K562 (cell line): ENCODE data around the gene LZTS3. TPM values are rescaled to one million over a fixed set of nuclear protein-coding genes. Genes with fewer than 3 reads are reported as not detected.

Experiments
- CBX1 ChIP-seq: sonication (generic); IDR thresholded peaks from 2 replicates; pipeline ENCODE4 v1.6.1; 2016; ENCODE audit warnings: antibody characterized with exemption, low read depth, mild to moderate bottlenecking
- JUN ChIP-seq, 2 experiments: sonication (generic) in 1 of 2; formaldehyde crosslinking in 1 of 2; IDR thresholded peaks; 2 replicates each; pipeline versions ENCODE4 v1.6.1 to v1.8.0; 2012 to 2022; ENCODE audit warnings: borderline replicate concordance in 2 of 2, mild to moderate bottlenecking in 2 of 2, improper control_type of control experiment in 1 of 2, low read depth in 1 of 2, low read length in 1 of 2, missing genetic modification reagents in 1 of 2
- KDM4B ChIP-seq, 2 experiments: fragments of 450-650 bp in 1 of 2; sonication (generic) in 1 of 2; IDR thresholded peaks; 2 replicates each; pipeline ENCODE4 v1.6.1; 2016 to 2017; ENCODE audit warnings: borderline replicate concordance in 2 of 2, antibody characterized with exemption in 1 of 2, low read depth in 1 of 2, mild to moderate bottlenecking in 1 of 2
- MIER1 ChIP-seq: fragments of 450-650 bp; IDR thresholded peaks from 2 replicates; pipeline ENCODE4 v1.6.1; 2016; ENCODE audit warnings: antibody characterized with exemption, mild to moderate bottlenecking, low read depth
- NBN ChIP-seq: fragments of 450-650 bp; IDR thresholded peaks from 2 replicates; pipeline ENCODE4 v1.6.1; 2016; ENCODE audit warnings: low read depth, mild to moderate bottlenecking
- NFXL1 ChIP-seq: fragments of 450-650 bp; formaldehyde crosslinking; IDR thresholded peaks from 2 replicates; pipeline ENCODE4 v1.4.0; 2021; ENCODE audit warnings: mild to moderate bottlenecking
- PTRF ChIP-seq: fragments of 450-650 bp; IDR thresholded peaks from 2 replicates; pipeline ENCODE4 v1.6.1; 2016; ENCODE audit warnings: mild to moderate bottlenecking, missing genetic modification characterization, missing compliant biosample characterization
- PURB ChIP-seq: sonication (generic); formaldehyde crosslinking; IDR thresholded peaks from 2 replicates; pipeline ENCODE4 v1.9.0; 2021; ENCODE audit warnings: low read depth, mild to moderate bottlenecking, missing genetic modification reagents
- XRCC5 ChIP-seq: fragments of 200-400 bp; formaldehyde crosslinking; IDR thresholded peaks from 2 replicates; pipeline ENCODE4 v1.6.1; 2017; ENCODE audit warnings: low read depth, mild to moderate bottlenecking, low read length
- ZNF263 ChIP-seq: sonication (generic); formaldehyde crosslinking; IDR thresholded peaks from 2 replicates; pipeline ENCODE4 v1.8.0; 2022; ENCODE audit warnings: mild to moderate bottlenecking, missing genetic modification reagents, borderline replicate concordance
- ZNF444 ChIP-seq: fragments of 250-450 bp; sonication (Bioruptor Pico); IDR thresholded peaks from 2 replicates; pipeline ENCODE4 v1.4.0; 2020; ENCODE audit warnings: mild to moderate bottlenecking, moderate library complexity
- polyA plus RNA-seq, 8 experiments: library from polyadenylated mRNA; depleted of rRNA in 4 of 8; stranded (reverse) in 5 of 8; unstranded in 3 of 8; fragments of >200 nt; fragmentation: Nextera tagmentation in 2 of 8; fragmentation: Illumina TruSeq in 1 of 8; extraction: Ambion mirVana in 2 of 8; extraction: Trizol in 1 of 8; gene quantifications; 2 replicates each; pipeline versions ENCODE4 v1.2.1 to v1.2.3, GENCODE V29; 2011 to 2014; ENCODE audit warnings: inconsistent platforms in 1 of 8, missing spikeins in 1 of 8
- total RNA-seq, 7 experiments: library from RNA; depleted of rRNA in 6 of 7; stranded (reverse); fragments of >200 nt in 6 of 7; fragmentation: Illumina TruSeq in 2 of 7; extraction: Trizol in 2 of 7; gene quantifications; 2 replicates each; pipeline versions ENCODE4 v1.2.1 to v1.2.3, GENCODE V29; 2011 to 2021; ENCODE audit warnings: low replicate concordance in 1 of 7
- TF ChIP-seq, protein P1 (sequence below): fragments of 450-650 bp; formaldehyde crosslinking; conservative IDR thresholded peaks from 2 replicates; pipeline ENCODE4 v1.4.0; 2022; ENCODE audit warnings: mild to moderate bottlenecking, missing genetic modification characterization
- TF ChIP-seq, protein P2 (sequence below): fragments of 450-650 bp; IDR thresholded peaks from 2 replicates; pipeline ENCODE4 v1.6.1; 2016; ENCODE audit warnings: low read depth

Gene LZTS3
- total and polyA plus RNA-seq, 9 of the 15 experiments (the other 6 are each of a cell fraction or from before 2014, with no cell fraction given) = 0.07 to 2.9 (median 2.0) TPM

DNA sequence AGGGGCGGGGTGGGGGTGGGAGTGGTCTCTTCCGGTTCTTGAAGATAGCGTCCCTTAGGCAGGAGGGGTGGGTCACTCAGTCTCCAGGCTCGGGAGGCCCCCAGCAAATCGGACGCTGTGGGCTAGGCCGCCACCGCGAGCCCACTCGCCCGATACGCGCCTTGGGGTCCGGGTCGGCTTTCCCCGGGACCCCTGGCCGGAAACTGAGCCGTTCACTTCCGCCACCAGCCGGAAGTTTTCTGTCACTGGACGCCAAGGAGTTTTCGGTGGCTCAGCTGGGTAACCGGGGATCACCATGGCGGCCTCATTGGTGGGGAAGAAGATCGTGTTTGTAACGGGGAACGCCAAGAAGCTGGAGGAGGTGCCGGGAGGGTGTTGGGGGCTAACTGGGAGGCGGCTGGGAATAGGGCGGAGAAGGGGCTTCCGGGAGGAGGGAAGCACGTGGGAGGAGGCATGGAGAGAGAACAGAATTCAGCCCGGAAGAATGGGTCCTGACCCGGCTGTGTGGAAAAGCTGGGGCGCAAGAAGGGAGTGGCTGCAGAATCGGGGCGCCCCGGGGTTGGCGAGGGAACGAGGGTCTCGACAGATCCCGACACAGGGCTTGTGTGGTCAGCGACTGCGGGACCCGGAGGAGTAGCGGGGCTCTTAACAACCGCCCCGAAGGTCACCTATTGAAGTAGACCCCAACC is 36.1 kb upstream of the LZTS3 start, which contains the start of gene ITPA (continued):
- TF ChIP-seq, protein P1, sequence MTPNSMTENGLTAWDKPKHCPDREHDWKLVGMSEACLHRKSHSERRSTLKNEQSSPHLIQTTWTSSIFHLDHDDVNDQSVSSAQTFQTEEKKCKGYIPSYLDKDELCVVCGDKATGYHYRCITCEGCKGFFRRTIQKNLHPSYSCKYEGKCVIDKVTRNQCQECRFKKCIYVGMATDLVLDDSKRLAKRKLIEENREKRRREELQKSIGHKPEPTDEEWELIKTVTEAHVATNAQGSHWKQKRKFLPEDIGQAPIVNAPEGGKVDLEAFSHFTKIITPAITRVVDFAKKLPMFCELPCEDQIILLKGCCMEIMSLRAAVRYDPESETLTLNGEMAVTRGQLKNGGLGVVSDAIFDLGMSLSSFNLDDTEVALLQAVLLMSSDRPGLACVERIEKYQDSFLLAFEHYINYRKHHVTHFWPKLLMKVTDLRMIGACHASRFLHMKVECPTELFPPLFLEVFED (CRISPR knock-in tag) = no peak
- TF ChIP-seq PTRF (tag) (no peak), JUN (IDR thresholded peaks at IDR 0.05; ENCODE audit: borderline replicate concordance, low read depth, low read length) (no peak), JUN (CRISPR knock-in tag; IDR thresholded peaks at IDR 0.05; ENCODE audit: borderline replicate concordance) (no peak), ZNF444 (CRISPR knock-in tag) (no peak), CBX1 (no peak), ZNF263 (peak; percentile 56; the same call in 1 of the 2 replicates), KDM4B (IDR thresholded peaks at IDR 0.05; ENCODE audit: borderline replicate concordance in 2 of 2, low read depth in 1 of 2) (peak in 1 of 2 experiments; percentile 36; a peak in 1 of 4 replicates), XRCC5 (no peak), NBN (no peak), PURB (CRISPR knock-in tag) (no peak), NFXL1 (CRISPR knock-in tag) (no peak), MIER1 (no peak)
- TF ChIP-seq, protein P2, sequence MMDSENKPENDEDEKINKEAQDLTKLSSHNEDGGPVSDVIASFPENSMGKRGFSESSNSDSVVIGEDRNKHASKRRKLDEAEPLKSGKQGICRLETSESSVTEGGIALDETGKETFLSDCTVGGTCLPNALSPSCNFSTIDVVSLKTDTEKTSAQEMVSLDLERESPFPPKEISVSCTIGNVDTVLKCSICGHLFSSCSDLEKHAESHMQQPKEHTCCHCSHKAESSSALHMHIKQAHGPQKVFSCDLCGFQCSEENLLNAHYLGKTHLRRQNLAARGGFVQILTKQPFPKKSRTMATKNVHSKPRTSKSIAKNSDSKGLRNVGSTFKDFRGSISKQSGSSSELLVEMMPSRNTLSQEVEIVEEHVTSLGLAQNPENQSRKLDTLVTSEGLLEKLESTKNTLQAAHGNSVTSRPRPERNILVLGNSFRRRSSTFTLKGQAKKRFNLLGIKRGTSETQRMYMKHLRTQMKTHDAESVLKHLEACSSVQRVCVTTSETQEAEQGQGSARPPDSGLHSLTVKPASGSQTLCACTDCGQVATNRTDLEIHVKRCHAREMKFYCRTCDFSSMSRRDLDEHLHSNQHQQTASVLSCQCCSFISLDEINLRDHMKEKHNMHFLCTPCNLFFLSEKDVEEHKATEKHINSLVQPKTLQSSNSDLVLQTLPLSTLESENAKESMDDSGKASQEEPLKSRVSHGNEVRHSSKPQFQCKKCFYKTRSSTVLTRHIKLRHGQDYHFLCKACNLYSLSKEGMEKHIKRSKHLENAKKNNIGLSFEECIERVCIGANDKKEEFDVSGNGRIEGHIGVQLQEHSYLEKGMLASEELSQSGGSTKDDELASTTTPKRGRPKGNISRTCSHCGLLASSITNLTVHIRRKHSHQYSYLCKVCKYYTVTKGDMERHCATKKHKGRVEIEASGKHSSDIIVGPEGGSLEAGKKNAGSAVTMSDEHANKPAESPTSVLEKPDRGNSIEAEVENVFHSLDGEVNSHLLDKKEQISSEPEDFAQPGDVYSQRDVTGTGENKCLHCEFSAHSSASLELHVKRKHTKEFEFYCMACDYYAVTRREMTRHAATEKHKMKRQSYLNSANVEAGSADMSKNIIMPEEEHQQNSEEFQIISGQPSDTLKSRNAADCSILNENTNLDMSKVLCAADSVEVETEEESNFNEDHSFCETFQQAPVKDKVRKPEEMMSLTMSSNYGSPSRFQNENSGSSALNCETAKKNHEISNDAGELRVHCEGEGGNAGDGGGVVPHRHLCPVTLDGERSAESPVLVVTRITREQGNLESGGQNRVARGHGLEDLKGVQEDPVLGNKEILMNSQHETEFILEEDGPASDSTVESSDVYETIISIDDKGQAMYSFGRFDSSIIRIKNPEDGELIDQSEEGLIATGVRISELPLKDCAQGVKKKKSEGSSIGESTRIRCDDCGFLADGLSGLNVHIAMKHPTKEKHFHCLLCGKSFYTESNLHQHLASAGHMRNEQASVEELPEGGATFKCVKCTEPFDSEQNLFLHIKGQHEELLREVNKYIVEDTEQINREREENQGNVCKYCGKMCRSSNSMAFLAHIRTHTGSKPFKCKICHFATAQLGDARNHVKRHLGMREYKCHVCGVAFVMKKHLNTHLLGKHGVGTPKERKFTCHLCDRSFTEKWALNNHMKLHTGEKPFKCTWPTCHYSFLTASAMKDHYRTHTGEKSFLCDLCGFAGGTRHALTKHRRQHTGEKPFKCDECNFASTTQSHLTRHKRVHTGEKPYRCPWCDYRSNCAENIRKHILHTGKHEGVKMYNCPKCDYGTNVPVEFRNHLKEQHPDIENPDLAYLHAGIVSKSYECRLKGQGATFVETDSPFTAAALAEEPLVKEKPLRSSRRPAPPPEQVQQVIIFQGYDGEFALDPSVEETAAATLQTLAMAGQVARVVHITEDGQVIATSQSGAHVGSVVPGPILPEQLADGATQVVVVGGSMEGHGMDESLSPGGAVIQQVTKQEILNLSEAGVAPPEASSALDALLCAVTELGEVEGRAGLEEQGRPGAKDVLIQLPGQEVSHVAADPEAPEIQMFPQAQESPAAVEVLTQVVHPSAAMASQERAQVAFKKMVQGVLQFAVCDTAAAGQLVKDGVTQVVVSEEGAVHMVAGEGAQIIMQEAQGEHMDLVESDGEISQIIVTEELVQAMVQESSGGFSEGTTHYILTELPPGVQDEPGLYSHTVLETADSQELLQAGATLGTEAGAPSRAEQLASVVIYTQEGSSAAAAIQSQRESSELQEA = no peak
